H1 (cell line): ENCODE results near the gene FSIP1. TPM values are rescaled to one million over a fixed set of nuclear protein-coding genes. Genes with fewer than 3 reads are reported as not detected.

Experiments
- CTCF ChIA-PET: fragments of 300-600 bp; sonication (Branson Sonifier 250); formaldehyde crosslinking; loops from one replicate; lab custom pipeline; 2021; ENCODE audit not compliant: partially characterized antibody; lab: Charles Lee
- POLR2A ChIA-PET: fragments of 300-600 bp; sonication (Branson Sonifier 250); formaldehyde crosslinking; loops from one replicate; lab custom pipeline; 2021; ENCODE audit warnings: inconsistent platforms; ENCODE audit not compliant: partially characterized antibody; lab: Charles Lee
- DNase-seq, 2 experiments: peaks; one replicate each; pipeline versions ENCODE4 v3.0.0 to v3.0.0-alpha.2; 2010 to 2022; ENCODE audit warnings: low spot score in 2 of 2, low read depth in 1 of 2, mixed read lengths in 1 of 2
- FAIRE-seq: peaks from 2 replicates; lab custom pipeline; 2011; peaks lifted over from hg19 to GRCh38; lab: Jason Lieb, UNC
- H2AFZ ChIP-seq: 2 replicates; pipeline ENCODE4 v1.8.1; 2012; ENCODE audit warnings: low read length, inconsistent platforms
- H2AK5ac ChIP-seq: 2 replicates; pipeline ENCODE4 v1.6.1; 2013; ENCODE audit warnings: low read depth, low read length
- H2BK120ac ChIP-seq: replicated peaks from 2 replicates; pipeline ENCODE3; 2013; ENCODE audit warnings: low read depth, low read length, inconsistent platforms
- H2BK12ac ChIP-seq: 2 replicates; pipeline ENCODE4 v1.6.1; 2013; ENCODE audit warnings: low read depth, low read length
- H2BK15ac ChIP-seq: 2 replicates; pipeline ENCODE4 v1.6.1; 2013; ENCODE audit warnings: low read length
- H2BK20ac ChIP-seq: 2 replicates; pipeline ENCODE4 v1.6.1; 2013; ENCODE audit warnings: low read length
- H2BK5ac ChIP-seq: 2 replicates; pipeline ENCODE4 v1.6.1; 2013; ENCODE audit warnings: low read depth, low read length
- H3K14ac ChIP-seq: 2 replicates; pipeline ENCODE4 v1.6.1; 2013; ENCODE audit warnings: inconsistent platforms; ENCODE audit not compliant: insufficient read length
- H3K18ac ChIP-seq: 2 replicates; pipeline ENCODE4 v1.6.1; 2013; ENCODE audit warnings: low read length; ENCODE audit errors: extremely low read depth
- H3K23ac ChIP-seq: 2 replicates; pipeline ENCODE4 v1.6.1; 2013; ENCODE audit warnings: inconsistent platforms; ENCODE audit not compliant: insufficient read length
- H3K23me2 ChIP-seq: 2 replicates; pipeline ENCODE4 v1.6.1; 2013; ENCODE audit warnings: low read depth, low read length
- H3K27ac ChIP-seq: 2 replicates; pipeline ENCODE4 v1.6.1; 2011; ENCODE audit warnings: low read depth, low read length, inconsistent platforms
- H3K27me3 ChIP-seq, 4 experiments: replicated peaks in 1 of 4; 1 replicate in 1 of 4; 2 replicates in 3 of 4; pipeline versions ENCODE4 v1.6.1 to v1.8.1; 2011 to 2013; ENCODE audit warnings: low read length in 3 of 4, mild to moderate bottlenecking in 3 of 4, inconsistent platforms in 2 of 4, mixed read lengths in 2 of 4, moderate library complexity in 1 of 4; ENCODE audit not compliant: control insufficient read depth in 3 of 4, insufficient read depth in 3 of 4; ENCODE audit errors: extremely low read depth in 1 of 4
- H3K36me3 ChIP-seq, 4 experiments: 2 replicates each; pipeline versions ENCODE4 v1.6.1 to v1.8.1; 2011 to 2013; ENCODE audit warnings: mild to moderate bottlenecking in 4 of 4, low read length in 3 of 4, moderate library complexity in 2 of 4, control low read depth in 1 of 4, inconsistent platforms in 1 of 4; ENCODE audit not compliant: insufficient read depth in 4 of 4, control insufficient read depth in 2 of 4
- H3K4ac ChIP-seq: replicated peaks from 2 replicates; pipeline ENCODE3; 2013; ENCODE audit warnings: low read length, low read depth, mixed read lengths, inconsistent platforms; ENCODE audit not compliant: insufficient read length
- H3K4me1 ChIP-seq, 4 experiments: replicated peaks in 1 of 4; 1 replicate in 1 of 4; 2 replicates in 3 of 4; pipeline versions ENCODE4 v1.6.1 to v1.8.1; 2011 to 2013; ENCODE audit warnings: low read length in 3 of 4, inconsistent platforms in 2 of 4, mixed read lengths in 1 of 4; ENCODE audit not compliant: insufficient read depth in 4 of 4, control insufficient read depth in 3 of 4
- H3K4me2 ChIP-seq, 2 experiments: 2 replicates each; pipeline versions ENCODE4 v1.6.1 to v1.8.1; 2011 to 2013; ENCODE audit warnings: low read depth in 2 of 2, low read length in 2 of 2, control low read depth in 1 of 2, inconsistent platforms in 1 of 2, mild to moderate bottlenecking in 1 of 2; ENCODE audit not compliant: insufficient read depth in 1 of 2
- H3K4me3 ChIP-seq, 4 experiments: fragments of 200-600, 300-600 bp in 1 of 4; sonication (generic), shearing (Covaris generic), sonication (Bioruptor Twin) in 1 of 4; 2 replicates each; pipeline versions ENCODE4 v1.5.1 to v1.8.1; 2011 to 2016; ENCODE audit warnings: low read length in 4 of 4, low read depth in 3 of 4, control low read depth in 2 of 4, inconsistent platforms in 2 of 4, mild to moderate bottlenecking in 2 of 4, mixed read lengths in 1 of 4, moderate library complexity in 1 of 4; ENCODE audit not compliant: insufficient read depth in 2 of 4; ENCODE audit errors: extremely low read depth in 1 of 4
- H3K56ac ChIP-seq: replicated peaks from 2 replicates; pipeline ENCODE3; 2013; ENCODE audit warnings: low read depth, mild to moderate bottlenecking, mixed read lengths, low read length, inconsistent platforms; ENCODE audit not compliant: insufficient read length
- H3K79me1 ChIP-seq: 2 replicates; pipeline ENCODE4 v1.6.1; 2013; ENCODE audit warnings: low read depth, low read length, control low read depth
- H3K79me2 ChIP-seq, 2 experiments: 2 replicates each; pipeline versions ENCODE4 v1.6.1 to v1.8.1; 2012 to 2013; ENCODE audit warnings: low read length in 2 of 2, mild to moderate bottlenecking in 2 of 2, inconsistent platforms in 1 of 2; ENCODE audit not compliant: insufficient read depth in 2 of 2, control insufficient read depth in 1 of 2
- H3K9ac ChIP-seq, 4 experiments: replicated peaks in 1 of 4; 1 replicate in 1 of 4; 2 replicates in 3 of 4; pipeline versions ENCODE4 v1.6.1 to v1.8.1; 2011 to 2013; ENCODE audit warnings: low read depth in 3 of 4, low read length in 3 of 4, control low read depth in 2 of 4, mild to moderate bottlenecking in 2 of 4, moderate library complexity in 2 of 4, inconsistent platforms in 1 of 4; ENCODE audit errors: extremely low read depth in 1 of 4
- H3K9me3 ChIP-seq, 2 experiments: 2 replicates each; pipeline versions ENCODE4 v1.6.1 to v1.8.1; 2012 to 2013; ENCODE audit warnings: mild to moderate bottlenecking in 2 of 2, moderate library complexity in 2 of 2, control low read depth in 1 of 2, inconsistent platforms in 1 of 2, low read depth in 1 of 2, low read length in 1 of 2, mixed read lengths in 1 of 2; ENCODE audit not compliant: insufficient read depth in 2 of 2
- H4K20me1 ChIP-seq, 2 experiments: replicated peaks in 1 of 2; 2 replicates each; pipeline versions ENCODE3 to v1.8.1; 2011 to 2013; ENCODE audit warnings: inconsistent platforms in 2 of 2, low read length in 2 of 2, mild to moderate bottlenecking in 1 of 2; ENCODE audit not compliant: insufficient read depth in 2 of 2, control insufficient read depth in 1 of 2
- H4K5ac ChIP-seq: 2 replicates; pipeline ENCODE4 v1.6.1; 2013; ENCODE audit warnings: low read length, low read depth, mixed read lengths, inconsistent platforms; ENCODE audit not compliant: insufficient read length
- H4K8ac ChIP-seq: 2 replicates; pipeline ENCODE4 v1.8.0; 2013; ENCODE audit warnings: mild to moderate bottlenecking, moderate library complexity, low read length, inconsistent platforms; ENCODE audit not compliant: insufficient read depth; ENCODE audit errors: extremely low read depth
- H4K91ac ChIP-seq: replicated peaks from 2 replicates; pipeline ENCODE3; 2013; ENCODE audit warnings: low read length, mixed read lengths, inconsistent platforms; ENCODE audit not compliant: insufficient read length
- HDAC6 ChIP-seq: IDR thresholded peaks from one replicate; pipeline ENCODE4 v1.7.1; 2012; ENCODE audit warnings: low read depth, mild to moderate bottlenecking, inconsistent platforms, low read length, moderate library complexity
- JUN ChIP-seq: IDR thresholded peaks from 2 replicates; pipeline ENCODE4 v1.6.1; 2011; ENCODE audit warnings: low read depth, mild to moderate bottlenecking, improper control_type of control experiment, low read length
- NRF1 ChIP-seq: IDR thresholded peaks from 2 replicates; pipeline ENCODE4 v1.6.1; 2011; ENCODE audit warnings: mild to moderate bottlenecking, low read depth, low read length, improper control_type of control experiment
- POLR2A ChIP-seq, 2 experiments: IDR thresholded peaks; 1 replicate in 1 of 2; 2 replicates in 1 of 2; pipeline ENCODE4 v1.6.1; 2011; ENCODE audit warnings: low read depth in 2 of 2, low read length in 2 of 2, mild to moderate bottlenecking in 2 of 2; ENCODE audit errors: control extremely low read depth in 1 of 2
- SP2 ChIP-seq: IDR thresholded peaks from 2 replicates; pipeline ENCODE4 v1.6.1; 2012; ENCODE audit warnings: mild to moderate bottlenecking, low read length, inconsistent platforms
- WGBS, 2 experiments: shearing (Covaris generic) in 1 of 2; methylation state at CpG; one replicate each; pipeline versions ENCODE4 v1.1.6 to v1.1.7; 2013 to 2015; ENCODE audit warnings: low lambda C conversion rate in 2 of 2, mixed read lengths in 2 of 2, inconsistent platforms in 1 of 2, low coverage in 1 of 2, missing lambda C conversion rate in 1 of 2; ENCODE audit not compliant: insufficient replicate concordance in 2 of 2, insufficient coverage in 1 of 2, insufficient read length in 1 of 2; ENCODE audit errors: extremely low coverage in 1 of 2, missing lambda C conversion rate in 1 of 2; 5-methylcytosine and 5-hydroxymethylcytosine counted together
- polyA plus RNA-seq, 7 experiments: library from polyadenylated mRNA; depleted of rRNA in 3 of 7; stranded (reverse) in 5 of 7; unstranded in 2 of 7; fragments of >200 nt in 5 of 7; fragments of 200-250 nt in 2 of 7; gene quantifications; 1 replicate in 5 of 7; 2 replicates in 1 of 7; 4 replicates in 1 of 7; pipeline versions ENCODE4 v1.2.1 to v1.2.3, GENCODE V29; 2011 to 2013; ENCODE audit warnings: missing spikeins in 2 of 7, mixed read lengths in 2 of 7
- total RNA-seq: library from RNA; stranded (reverse); fragmentation: NEBNext Ultra II Directional; extraction: Animal tissue kit (Norgen Biotek cat#: 25700); gene quantifications from 2 replicates; pipeline ENCODE4 v1.2.1, GENCODE V29; 2021

The FSIP1 gene
- total and polyA plus RNA-seq, 2 of the 8 experiments (the other 6 are each of a cell fraction or from before 2014, with no cell fraction given) = 0.18 to 1.3 TPM

- H3K36me3 ChIP-seq = peaks cover 7 to 28% (median 13%) of the 10 kb centered on the region in 4 experiments; a peak in 7 of 8 replicates
- no peak overlapping the region for H2BK20ac ChIP-seq
- WGBS, 2 experiments = 87% methylated on average over 12 of the region's 12 CpGs; no CpG with 5 or more reads in 1 of the 2 experiments
- no peak overlapping the region for H3K4ac ChIP-seq
- no peak overlapping the region for H3K14ac ChIP-seq
- no peak overlapping the region for H2BK12ac ChIP-seq
- CTCF ChIA-PET = interaction anchor here (0.6 to 1.3 kb wide), 7 partner anchors 12 to 903 kb away, joined by 3 to 7 read pairs (median 3); no protein-coding TSS in a partner anchor
- no peak overlapping the region for H2BK15ac ChIP-seq
- peak overlapping the region; percentile 84 for H3K56ac ChIP-seq
- no peaks in the 10 kb centered on the region for H4K20me1 ChIP-seq
- no peak for DNase-seq
- no peaks in the 10 kb centered on the region for H3K79me2 ChIP-seq
- no peak overlapping the region for H4K91ac ChIP-seq
- no peak overlapping the region for H3K27ac ChIP-seq
- no peaks in the 10 kb centered on the region for H3K9me3 ChIP-seq
- no peak overlapping the region for H3K23ac ChIP-seq
- H3K4me1 ChIP-seq = no peaks in the 10 kb centered on the region; a peak in 1 of 7 replicates
- no peak overlapping the region for H4K8ac ChIP-seq
- no peaks in the 10 kb centered on the region for H3K23me2 ChIP-seq
- no peak overlapping the region for H2AK5ac ChIP-seq
- POLR2A ChIA-PET = interaction anchor here (1.1 to 16.2 kb wide), 4 partner anchors 11 to 335 kb away, joined by 3 to 117 read pairs (median 12); partner anchors contain the start of genes EIF2AK4 and THBS1
- H3K27me3 ChIP-seq = no peaks in the 10 kb centered on the region
- no peaks in the 10 kb centered on the region; the same call in 1 of the 2 replicates for H3K79me1 ChIP-seq
- no peak overlapping the region for H4K5ac ChIP-seq
- no peak for FAIRE-seq
- H2BK5ac ChIP-seq = no peak overlapping the region
- H3K18ac ChIP-seq = no peak overlapping the region
- H3K9ac ChIP-seq = no peak overlapping the region
- H3K4me2 ChIP-seq = no peak overlapping the region
- no peak overlapping the region for H2BK120ac ChIP-seq
- H3K4me3 ChIP-seq = no peak overlapping the region
- TF ChIP-seq HDAC6 (no peak), POLR2A (IDR thresholded peaks at IDR 0.05; ENCODE audit: control extremely low read depth in 1 of 2, low read depth in 2 of 2, low read length in 2 of 2) (peak in 1 of 2 experiments; percentile 41; a peak in 1 of 3 replicates), NRF1 (no peak), JUN (no peak), SP2 (no peak)
- TF ChIP-seq, all 59 proteins: peak for 1
- no peak overlapping the region for H2AFZ ChIP-seq
Measured at GRCh38 chr15:39598958-39599845, 183.4 kb downstream of the FSIP1 start.
